ENCODE results near the gene GZF1.
"Not testable (repeated sequence)": the region's sequence is repeated elsewhere in the genome, so short reads cannot be mapped to it uniquely, and the experiment has no call there.

The GZF1 gene

GRCh38 chr20:23346002-23346401, 16.0 kb upstream of the GZF1 start:
- no peak for DNase-seq (ENCODE audit: low read depth)

- no peak for DNase-seq (ENCODE audit: low read depth)
These were observed 14.2 kb upstream of the GZF1 start for GRCh38 chr20:23347791-23348190.

- not testable (repeated sequence) for DNase-seq (ENCODE audit: low read depth)
These were observed 13.5 kb upstream of the GZF1 start for GRCh38 chr20:23348510-23348909.

GRCh38 chr20:23349338-23350195, 12.4 kb upstream of the GZF1 start:
- peak; percentile 48 for DNase-seq (ENCODE audit: low read depth)

GRCh38 chr20:23350196-23350903, 11.6 kb upstream of the GZF1 start, which contains the start of gene NXT1:
Gene NXT1 (plus strand): TSS chr20:23350791. CDS start chr20:23354042, 3,251 bp downstream.
- peak; percentile 96 for DNase-seq (ENCODE audit: low read depth)

- DNase-seq (ENCODE audit: low read depth): no peak
These were observed 10.8 kb upstream of the GZF1 start for GRCh38 chr20:23350904-23351838.

GRCh38 chr20:23356203-23356602, 5.8 kb upstream of the GZF1 start:
- DNase-seq (ENCODE audit: low read depth): no peak

GRCh38 chr20:23357767-23358562, 4.0 kb upstream of the GZF1 start:
- peak; percentile 99 for DNase-seq (ENCODE audit: low read depth)

- no peak for DNase-seq (ENCODE audit: low read depth)
These were observed 3.4 kb upstream of the GZF1 start for GRCh38 chr20:23358563-23358906.

- no peak for DNase-seq (ENCODE audit: low read depth)
These were observed 2.9 kb upstream of the GZF1 start for GRCh38 chr20:23358923-23359593.

- no peak for DNase-seq (ENCODE audit: low read depth)
These were observed 1.5 kb upstream of the GZF1 start for GRCh38 chr20:23360531-23360930.

- no peak for DNase-seq (ENCODE audit: low read depth)
These were observed 885 bp upstream of the GZF1 start for GRCh38 chr20:23361119-23361475.

- DNase-seq (ENCODE audit: low read depth): no peak
These were observed 642 bp downstream of the GZF1 start for GRCh38 chr20:23362392-23363256.

GRCh38 chr20:23363257-23363649, 1.3 kb downstream of the GZF1 start:
- no peak for DNase-seq (ENCODE audit: low read depth)

- DNase-seq (ENCODE audit: low read depth): no peak
These were observed 3.6 kb downstream of the GZF1 start for GRCh38 chr20:23365390-23366165.

GRCh38 chr20:23366384-23366783, 4.4 kb downstream of the GZF1 start:
- DNase-seq (ENCODE audit: low read depth): no peak

GRCh38 chr20:23367770-23368169, 5.8 kb downstream of the GZF1 start:
- no peak for DNase-seq (ENCODE audit: low read depth)

- no peak for DNase-seq (ENCODE audit: low read depth)
These were observed 6.5 kb downstream of the GZF1 start for GRCh38 chr20:23368316-23369071.

All from fibroblast of the conjunctiva (primary cell).